Ammon's horn (tissue), 1 donor: ENCODE results near the gene TESMIN.

Experiments
- DNase-seq: peaks from one replicate; pipeline ENCODE4 v3.0.0-alpha.2; 2016; ENCODE audit warnings: low spot score

The TESMIN gene

DNA sequence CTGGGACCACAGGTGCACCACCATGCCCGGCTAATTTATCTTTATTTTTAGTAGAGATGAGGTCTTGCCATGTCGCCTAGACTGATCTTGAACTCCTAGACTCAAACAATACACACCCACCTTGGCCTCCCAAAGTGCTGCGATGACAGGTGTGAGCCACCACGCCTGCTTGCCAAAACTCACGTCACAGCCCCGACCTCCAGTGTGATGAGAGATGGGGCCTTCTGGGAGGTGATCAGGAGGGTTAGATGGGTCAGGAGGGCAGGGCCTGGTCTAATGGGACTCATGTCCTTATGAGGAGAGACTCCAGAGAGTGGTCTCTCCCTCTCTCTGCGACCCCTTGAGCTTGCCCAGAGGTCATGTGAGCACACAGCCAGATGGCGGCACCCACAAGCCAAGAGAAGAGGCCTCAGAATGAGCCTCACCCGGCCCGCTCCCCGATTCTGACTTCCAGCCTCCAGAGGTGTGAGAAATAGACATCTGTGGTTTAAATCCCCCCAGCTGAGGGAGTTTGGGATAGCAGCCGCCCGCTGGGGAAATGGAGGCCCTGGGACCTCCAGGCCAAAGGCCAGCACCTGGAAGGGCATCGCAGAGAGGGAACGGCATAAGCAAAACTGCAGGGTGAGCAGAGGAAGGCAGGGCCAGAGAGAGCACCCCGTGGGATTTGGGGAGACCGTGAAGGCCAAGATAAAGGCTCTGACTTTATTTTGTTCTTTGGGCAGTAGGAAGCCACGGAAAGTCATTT, 91.1 kb downstream of the TESMIN start:
- no peak for DNase-seq

DNA sequence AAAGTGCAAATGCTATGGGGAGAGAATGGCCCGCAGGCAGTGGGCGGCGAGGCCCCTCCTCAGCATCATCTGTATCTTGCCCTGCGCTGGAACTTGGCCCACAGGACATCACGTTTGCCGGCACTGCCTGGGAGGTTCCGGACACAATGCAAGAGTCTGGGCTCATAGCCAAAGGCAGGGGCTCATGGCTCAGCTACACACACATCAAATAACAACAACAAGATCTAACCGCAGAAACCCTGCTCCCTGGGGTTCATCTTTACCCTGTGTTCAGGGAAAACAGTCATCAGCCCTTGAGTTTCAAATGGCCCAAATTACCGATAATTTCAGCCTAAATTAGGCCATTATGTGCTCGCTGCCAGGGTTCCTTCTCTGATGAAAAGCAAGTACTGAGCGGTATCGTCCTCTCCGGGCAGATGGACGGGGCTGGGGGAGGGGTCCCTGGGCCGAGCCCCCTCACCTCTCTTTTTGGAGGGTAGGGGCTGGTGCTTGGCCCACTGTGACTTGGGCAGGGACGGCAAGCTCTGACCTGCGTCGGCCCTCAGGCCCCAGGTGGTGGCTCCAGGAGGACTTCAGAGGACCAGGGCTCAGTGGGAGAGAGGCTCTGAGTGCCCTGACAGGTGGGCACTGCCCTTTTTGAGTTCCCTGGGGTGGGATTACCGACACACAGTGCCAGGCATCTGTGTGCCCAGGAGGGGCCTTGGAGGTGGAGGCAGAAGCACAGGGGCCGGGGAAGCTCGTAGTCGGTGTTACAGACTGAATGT, 92.0 kb downstream of the TESMIN start:
- peak; percentile 43 for DNase-seq

DNA sequence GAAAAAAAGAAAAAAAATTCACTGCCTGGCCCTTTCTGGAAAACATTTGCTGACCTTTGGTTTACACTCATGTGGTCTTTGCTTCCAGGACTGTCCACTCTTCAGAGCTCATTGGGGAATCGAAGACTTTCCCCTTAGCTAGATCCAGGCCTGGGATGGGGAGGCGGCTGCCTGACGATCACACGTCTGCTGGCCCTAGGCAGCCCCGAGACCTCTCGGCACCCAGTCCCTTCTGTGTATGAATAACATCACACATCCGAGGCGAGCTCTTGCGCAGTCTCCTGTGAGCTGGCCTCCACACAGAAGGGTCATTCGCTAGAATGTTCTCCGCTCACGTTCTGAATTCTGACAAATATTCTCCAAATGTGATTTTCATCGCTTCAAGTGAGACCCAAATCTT, 92.7 kb downstream of the TESMIN start:
- DNase-seq, result no peak

DNA sequence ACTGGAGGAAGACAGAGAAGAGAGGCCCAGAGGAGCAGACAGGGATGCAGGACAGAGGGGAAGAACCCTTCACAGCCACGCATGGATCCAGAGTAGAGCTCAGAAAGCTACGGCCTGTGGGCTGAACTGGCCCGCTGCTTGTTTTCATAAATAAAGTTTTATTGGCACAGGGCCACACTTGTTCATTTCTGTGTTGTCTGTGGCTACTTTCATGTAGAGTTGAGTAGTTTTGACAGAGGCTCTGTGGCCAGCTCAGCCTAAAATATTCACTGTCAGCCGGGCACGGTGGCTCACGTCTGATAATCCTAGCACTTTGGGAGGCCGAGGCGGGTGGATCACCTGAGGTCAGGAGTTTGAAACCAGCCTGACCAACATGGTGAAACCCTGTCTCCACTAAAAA, 93.2 kb downstream of the TESMIN start:
- no peak for DNase-seq
